NCI-H187 (cell line): ENCODE measurements around the gene CFB.
"Not testable (repeated sequence)": the region's sequence is repeated elsewhere in the genome, so short reads cannot be mapped to it uniquely, and the experiment has no call there.

Experiments
- DNase-seq, 2 experiments: peaks; one replicate each; lab custom pipeline; 2025; lab: John Stamatoyannopoulos, UW

Gene CFB

DNA sequence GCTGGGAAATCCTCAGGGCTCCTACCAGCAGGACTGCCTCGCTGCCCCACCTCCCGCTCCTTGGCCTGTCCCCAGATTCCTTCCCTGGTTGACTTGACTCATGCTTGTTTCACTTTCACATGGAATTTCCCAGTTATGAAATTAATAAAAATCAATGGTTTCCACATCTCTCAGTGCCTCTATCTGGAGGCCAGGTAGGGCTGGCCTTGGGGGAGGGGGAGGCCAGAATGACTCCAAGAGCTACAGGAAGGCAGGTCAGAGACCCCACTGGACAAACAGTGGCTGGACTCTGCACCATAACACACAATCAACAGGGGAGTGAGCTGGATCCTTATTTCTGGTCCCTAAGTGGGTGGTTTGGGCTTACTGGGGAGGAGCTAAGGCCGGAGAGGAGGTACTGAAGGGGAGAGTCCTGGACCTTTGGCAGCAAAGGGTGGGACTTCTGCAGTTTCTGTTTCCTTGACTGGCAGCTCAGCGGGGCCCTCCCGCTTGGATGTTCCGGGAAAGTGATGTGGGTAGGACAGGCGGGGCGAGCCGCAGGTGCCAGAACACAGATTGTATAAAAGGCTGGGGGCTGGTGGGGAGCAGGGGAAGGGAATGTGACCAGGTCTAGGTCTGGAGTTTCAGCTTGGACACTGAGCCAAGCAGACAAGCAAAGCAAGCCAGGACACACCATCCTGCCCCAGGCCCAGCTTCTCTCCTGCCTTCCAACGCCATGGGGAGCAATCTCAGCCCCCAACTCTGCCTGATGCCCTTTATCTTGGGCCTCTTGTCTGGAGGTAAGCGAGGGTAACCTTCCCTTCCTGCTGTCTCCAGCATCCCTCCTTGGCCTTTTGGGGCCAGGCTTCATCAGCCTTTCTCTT lies at the start of gene CFB:
TSS of gene CFB (plus strand) at position 589 of the 863 bp plus-strand sequence. CDS start at position 716, 127 bp downstream.
- DNase-seq: no peak

DNA sequence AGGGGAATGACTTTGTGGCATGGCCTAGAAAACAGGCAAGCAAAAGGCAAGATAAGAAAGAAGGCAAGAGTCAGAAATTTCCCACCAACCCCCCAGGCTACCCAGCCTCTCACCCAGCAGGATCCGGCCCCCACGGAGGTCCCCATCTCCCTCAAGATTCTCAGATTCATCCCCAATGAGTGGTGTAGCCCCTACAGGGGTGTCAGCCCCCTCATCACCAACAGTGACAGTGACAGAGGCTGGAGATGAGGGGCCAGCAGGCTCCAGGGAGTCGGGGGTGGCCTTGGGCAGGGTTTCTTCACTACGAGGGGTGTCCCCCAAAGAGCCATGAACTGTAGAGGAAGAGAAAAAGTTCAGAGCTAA lies 49.4 kb upstream of the CFB start:
- no peak for DNase-seq

DNA sequence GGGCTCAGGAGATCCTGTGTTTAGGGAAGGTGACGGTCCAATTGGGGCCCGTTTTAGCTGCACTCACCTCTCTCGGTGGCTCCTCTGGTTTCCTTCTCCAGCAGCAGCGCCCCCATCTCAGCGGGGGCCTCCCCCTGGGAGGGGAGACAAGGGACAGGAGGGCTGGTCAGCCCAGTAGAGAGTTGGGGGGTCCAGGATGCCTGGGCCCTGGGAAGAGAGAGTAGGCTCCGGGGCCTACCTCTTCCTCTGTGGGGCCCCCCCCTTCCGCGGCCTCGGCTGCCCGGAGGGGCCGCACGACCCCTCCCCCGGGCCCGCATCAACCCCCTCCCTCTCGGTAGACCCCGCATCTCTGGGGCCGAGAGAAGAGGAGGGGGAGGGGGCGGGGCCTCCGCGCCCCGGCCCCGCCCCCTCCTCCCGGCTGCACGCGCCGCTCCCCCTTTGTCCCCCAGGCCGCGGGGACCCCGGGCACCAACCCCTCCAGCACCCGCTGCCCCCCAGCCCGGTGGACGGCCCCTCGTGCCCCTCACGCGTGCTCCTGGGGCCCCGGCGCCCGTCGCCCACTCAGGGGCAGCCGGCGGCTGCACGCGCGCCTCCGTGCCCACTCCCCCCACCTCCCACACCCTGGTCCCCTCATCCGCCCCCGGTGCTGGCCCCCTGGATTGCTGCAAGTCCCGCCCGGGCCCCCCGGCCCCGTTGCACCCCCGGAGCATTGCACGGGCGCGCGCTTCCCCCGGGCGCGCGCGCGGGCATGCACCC lies 48.9 kb upstream of the CFB start:
- DNase-seq: no peak

DNA sequence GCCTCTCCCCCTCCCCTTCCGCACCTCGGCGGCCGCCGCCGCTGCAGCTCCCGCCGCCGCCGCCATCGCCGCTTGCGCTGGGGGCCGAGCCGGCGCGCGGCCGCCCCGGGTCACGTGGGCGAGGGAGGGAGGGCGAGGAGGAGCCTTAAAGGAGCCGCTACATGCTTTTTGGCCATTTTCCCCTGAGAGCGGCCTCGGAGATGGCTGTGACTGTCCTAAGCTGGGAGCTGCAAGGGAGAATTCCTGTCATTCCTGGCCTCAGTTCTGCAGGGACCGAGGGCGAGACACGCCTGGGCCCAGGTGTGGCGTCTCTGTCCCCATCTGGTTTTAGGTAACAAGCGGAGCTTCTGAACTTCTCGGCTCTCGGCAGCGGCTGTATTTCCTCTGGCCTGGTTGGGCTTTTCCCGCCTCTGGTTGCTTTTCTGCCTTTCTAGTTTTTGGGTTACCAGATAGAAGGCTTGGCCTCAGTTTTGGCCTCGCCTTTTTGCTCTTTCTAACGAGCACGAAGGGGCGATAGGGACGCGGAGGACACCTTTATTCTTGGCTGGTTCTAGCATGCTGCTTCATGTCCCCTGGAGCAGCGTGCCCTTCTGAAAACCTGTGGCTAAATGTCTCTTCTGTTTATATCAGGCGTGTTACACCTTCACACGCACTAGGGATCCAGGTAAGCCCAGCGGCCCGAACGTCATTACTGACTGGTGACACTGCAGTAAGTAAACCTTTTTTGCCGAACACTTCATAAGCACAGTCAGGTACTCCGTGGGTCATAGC lies 48.1 kb upstream of the CFB start, which contains the start of gene EHMT2:
TSS of gene EHMT2 (minus strand) at position 87 of the 771 bp plus-strand sequence. CDS start at position 66, 21 bp downstream.
- peak; percentile 36 to 82 for DNase-seq

DNA sequence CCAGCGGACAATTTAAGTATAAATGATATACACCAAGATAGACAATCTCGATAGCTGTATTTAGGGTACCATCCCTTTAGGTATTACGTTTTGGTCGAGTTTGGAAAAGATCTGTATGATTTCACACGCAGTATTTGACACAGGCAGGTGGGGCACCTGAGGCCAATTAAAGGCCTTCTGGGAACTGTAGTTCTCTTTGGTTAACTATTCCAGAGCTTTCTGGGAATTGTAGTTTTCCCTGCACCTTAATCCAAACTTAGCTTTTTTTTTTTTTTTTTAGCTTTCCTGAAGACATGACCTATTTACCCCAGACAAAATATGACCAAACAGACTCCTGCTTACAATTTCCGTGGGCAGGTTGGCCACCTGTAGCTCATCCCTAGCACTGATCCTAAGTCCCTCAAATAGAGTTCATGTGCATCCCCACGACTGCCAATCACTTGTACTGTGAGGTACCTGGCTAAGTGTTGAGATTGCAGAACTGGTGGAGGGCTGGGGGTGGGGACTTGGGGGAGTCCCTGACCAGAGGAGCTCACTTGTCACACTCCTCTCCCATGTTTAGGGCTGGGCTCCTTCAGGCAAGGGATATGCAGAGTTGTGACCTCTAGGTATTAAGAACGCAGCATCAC lies 47.4 kb upstream of the CFB start:
- DNase-seq: peak in 1 of 2 experiments; percentile 4

DNA sequence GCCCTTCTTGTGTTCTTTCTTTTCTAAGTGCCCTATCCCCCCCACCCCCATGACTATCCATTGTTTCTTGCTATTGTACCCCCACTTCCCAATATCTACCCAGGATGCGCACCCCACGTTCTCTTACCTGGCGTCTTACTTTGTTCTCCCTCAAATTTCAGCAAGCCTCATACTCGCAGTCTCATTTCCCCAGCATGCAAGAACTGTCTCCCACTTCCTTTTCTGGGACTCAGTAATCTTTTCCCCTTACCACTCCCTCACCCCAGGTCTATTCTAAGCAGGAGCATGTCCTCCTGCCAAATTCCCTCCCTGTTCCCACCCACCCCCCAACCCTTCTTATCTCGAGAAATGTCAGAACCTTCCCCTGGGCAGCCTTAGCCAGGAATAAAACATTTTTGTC lies 46.7 kb upstream of the CFB start:
- no peak for DNase-seq

DNA sequence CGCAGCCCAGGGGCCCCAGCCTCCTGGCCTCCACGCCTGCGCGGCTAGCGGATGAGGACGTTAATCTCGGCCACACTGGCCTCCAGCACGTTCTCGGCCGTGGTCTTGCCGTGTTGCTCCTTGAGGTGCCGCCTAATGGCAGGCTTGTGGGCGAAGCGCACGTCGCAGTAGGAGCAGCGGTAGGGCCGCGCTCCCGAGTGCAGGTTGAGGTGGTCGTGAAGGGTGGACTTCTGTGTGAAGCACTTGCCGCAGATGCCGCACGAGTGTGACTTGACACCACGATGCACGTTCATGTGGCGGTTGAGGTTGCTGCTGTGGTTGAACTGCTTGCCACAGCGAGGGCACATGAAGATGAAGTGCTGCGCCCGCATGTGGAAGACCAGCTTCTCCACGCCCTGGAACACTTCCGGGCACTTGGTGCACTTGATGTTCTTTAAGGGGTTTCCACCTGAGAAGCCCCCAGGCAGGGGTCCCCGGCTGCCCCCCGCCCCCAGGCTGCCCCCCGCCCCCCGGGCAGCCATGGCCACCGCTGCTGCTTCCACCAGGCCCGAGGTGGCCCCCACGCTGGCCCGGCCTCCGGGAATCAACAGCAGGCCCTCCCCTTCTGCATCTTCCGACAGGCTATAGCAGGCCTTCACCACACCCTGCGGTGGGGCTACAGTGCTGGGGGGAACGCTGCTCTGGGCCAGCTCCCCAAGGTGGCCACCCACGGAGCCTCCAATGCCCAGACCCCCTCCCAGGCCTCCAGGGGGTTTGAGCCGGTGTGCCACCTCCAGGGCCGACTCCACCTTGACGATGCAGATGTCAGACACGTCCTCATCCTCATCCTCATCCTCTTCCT lies 45.8 kb upstream of the CFB start:
- DNase-seq: no peak

DNA sequence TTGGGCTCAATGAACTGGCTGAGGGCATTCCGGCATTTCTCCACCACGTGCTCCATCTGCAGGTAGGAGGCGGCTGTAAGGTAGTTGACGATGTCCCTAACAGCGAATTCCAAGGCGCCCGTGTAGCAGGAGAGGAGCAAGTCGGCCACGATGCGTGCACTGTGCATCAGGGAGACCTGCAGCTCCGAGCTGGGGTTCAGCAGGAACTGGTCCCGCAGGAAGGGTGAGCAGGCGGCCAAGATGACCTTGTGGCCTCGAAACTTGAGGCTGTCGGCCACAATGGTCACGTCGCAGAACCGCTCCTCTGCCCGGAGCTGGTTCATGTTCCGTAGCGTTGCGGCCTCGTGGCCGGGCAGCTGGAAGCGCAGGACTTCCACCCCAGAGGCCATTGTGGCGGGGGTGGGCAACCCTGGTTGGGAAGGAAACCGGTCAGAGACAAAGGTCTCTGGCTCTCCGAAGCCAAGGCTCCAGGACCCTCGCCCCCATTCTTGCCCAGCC lies 44.9 kb upstream of the CFB start:
- no peak for DNase-seq

DNA sequence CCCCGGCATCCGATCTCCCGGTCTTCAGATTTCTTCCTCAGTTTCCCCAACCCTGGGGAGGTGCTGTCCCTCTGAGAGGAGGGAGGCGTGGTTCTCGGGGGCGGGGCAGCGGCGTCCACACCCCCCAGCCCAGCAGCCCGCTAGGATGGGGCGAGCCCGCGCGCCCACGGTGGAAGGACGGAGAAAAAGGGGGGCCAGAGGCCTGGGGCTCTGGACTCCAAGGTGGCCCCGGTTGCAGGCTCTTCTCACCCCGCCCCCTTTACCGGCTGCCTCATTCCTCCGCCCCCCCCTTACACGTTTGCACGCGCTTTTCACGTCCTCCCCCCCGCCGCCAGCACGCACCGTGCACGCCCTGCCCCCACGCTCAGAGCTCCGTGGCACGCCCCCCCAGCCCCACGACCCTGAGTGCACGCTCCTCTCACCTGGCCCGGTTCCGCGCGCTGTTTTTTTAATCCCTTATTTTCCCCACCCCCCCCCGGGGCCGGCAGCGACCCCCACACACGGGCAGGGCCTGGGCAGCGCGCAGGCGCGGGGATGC lies 44.4 kb upstream of the CFB start:
- DNase-seq: no peak

DNA sequence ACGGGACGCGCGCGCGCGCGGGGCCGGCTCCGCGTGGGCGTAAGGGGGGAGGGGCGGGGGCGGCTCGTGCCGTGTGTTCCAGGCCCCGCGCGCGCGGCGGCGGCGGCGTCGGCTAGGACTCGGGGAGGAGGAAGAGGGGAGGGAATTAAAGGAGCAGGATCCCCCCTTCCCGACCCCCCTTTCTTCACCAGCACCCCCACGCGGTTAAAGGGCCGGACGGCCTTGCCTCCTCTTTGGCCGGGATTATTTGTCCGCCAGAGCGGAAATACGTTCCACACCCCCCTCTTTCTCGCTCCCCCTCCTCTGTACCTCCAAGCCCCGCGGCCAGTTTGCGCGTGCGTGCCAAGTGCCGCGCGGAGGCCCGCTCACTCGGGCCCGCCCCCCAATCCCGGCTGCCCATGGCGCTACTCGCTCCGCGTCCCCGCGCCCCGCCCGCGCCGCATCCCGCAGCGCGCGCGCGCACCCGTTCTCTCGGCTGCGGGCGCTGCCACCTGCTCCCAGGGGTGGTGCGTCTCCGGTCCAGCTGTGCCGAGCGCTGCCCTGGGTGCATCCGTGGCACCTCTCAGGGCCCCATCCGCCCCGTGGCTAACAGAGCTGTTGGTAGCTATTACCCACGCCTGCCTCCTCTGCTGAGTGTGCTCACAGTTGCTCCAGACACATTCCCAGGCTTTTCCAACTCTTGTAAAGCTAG lies 43.8 kb upstream of the CFB start, which contains the start of gene ZBTB12:
TSS of gene ZBTB12 (minus strand) at position 134 of the 691 bp plus-strand sequence. CDS start 781 bp downstream, outside the sequence.
- DNase-seq: peak; percentile 86 to 90

DNA sequence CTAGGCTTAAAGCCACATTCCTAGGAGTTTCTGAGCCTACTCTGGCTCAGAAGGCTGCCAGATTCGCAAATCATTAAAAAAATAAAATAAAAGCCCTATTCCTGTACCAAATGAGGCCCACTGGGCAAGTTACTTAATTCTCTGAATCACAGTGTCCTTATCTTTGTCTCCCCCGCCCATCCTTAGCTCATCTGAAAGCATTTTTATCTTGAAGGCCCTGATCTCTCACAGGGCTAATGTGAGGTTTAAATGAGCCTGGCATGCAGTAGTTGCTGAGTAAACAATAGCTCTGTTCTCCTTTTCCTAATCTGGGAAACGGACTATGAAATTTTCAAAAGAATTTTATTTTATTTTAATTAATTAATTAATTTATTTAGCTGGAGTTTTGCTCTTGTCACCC lies 41.9 kb upstream of the CFB start:
- DNase-seq: no peak

DNA sequence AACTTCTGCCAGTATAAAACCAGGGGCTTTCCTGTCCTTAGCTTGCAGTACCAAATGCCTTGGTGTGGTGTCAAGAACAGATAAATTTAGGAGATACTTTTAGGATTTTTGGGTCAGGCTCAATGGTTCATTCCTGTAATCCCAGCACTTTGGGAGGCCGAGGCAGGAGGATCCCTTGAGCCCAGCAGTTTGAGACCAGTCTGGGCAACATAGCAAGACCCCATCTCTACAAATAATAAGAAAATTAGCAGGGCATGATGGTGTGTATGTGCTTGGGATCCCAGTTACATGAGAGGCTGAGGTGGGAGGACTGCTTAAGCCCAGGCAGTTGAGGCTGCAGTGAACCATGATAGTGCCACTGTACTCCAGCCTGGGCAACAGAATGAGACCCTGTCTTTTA lies 40.9 kb upstream of the CFB start:
- DNase-seq: no peak

DNA sequence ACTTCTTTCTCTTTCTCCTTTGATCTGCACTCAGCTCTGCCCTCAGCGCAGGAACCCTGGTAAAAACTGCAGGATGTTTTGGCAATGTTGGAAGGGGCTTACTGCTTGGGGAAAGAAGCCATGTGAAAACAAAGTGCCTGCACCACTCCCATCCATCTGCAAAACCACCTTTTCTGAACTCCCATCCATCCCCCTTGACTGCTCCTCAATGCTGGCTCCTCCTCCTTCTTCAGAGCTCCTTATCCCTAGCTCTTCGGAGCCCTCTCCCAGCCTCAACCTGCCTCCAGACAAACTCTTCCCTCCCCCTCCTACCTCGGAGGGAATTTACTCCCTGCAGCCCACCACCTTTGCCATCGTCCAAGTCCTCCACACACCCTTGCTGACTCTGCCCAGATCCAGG lies 39.8 kb upstream of the CFB start:
- no peak for DNase-seq

DNA sequence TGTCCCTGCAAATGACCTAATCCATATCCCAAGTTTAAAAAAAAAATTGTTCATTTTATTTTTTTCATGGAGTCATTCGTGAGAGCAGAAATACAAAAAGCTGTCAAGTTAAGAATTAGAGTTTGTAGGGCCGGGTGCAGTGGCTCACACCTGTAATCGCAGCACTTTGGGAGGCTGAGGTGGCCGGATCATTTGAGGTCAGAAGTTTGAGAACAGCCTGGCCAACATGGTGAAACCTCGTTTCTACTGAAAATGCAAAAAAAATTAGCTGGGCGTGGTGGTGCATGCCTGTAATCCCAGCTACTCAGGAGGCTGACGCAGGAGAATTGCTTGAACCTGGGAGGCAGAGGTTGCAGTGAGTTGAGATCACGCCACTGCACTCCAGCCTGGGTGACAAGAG lies 39.2 kb upstream of the CFB start:
- not testable (repeated sequence) for DNase-seq

DNA sequence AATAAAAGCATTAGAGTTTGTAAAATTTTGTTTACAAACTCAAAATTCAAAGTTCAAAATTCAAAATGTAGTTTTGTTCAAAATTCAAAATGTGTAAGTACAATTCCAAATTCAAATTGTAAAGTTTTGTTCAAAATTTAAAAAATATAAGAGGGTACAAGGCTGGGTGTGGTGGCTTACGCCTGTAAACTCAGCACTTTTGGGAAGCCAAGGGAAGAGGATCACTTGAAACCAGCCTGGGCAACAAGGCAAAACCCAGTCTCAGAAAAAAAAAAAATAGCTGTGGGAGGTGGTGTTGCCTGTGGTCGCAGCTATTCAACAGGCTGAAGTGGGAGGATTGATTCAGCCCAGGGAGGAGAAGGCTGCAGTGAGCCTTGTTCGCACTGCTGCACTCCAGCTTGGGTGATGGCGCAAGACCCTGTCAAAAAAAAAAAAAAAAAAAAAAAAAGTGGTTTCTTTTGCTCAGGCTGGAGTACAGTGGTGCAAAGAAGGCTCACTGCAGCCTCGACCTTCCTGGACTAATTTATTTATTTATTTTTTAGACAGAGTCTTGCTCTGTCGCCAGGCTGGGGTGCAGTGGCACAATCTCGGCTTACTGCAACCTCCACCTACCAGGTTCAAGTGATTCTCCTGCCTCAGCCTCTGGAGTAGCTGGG lies 38.6 kb upstream of the CFB start:
- DNase-seq: no peak

DNA sequence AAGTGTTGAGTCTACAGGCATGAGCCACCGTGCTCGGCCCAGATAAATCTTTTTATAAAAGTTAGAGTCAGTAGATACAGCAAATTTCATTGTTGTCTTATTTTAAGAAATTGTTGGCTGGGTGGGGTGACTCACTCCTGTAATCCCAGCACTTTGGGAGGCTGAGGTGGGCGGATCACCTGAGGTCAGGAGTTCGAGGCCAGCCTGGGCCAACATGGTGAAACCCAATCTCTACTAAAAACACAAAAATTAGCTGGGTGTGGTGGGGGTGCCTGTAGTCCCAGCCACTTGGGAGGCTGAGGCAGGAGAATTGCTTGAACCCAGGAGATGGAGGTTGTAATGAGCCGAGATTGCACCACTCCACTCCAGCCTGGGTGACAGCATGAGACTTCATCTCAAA lies 37.6 kb upstream of the CFB start:
- not testable (repeated sequence) for DNase-seq

DNA sequence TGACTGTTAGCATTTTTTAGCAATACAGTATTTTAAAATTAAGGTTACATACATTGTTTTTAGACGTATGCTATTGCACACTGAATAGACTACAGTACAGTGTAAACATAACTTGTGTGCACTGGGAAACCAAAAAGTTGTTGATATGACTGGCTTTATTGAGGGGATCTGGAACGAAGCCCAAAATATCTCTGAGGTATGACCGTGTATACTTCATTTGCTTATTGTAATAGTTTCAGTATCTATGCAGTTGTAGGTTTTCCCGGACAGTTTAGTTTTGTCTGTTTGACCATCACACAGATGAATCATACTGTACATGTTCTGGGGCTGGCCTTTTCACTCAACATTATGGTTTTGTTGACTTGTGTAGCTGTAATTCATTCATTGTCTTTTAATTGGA lies 37.1 kb upstream of the CFB start:
- DNase-seq: no peak

DNA sequence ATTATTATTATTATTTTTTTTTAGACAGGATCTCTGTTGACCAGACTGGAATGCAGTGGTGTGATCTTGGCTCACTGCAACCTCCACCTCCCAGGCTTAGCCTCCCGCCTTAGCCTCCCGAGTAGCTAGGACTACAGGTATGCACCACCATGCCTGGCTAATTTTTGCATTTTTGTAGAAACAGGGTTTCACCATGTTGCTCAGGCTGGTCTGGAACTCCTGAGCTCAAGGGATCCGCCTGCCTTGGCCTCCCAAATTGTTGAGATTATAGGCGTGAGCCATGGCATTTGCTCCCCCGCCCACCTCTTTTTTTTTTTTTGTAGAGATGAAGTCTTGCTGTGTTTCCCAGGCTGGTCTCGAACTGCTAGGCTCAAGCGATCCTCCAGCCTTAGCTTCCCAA lies 36.6 kb upstream of the CFB start:
- DNase-seq: not testable (repeated sequence)
